Thoracic aorta (tissue), 2 donors: Measurements from ENCODE around the gene SRGAP1. TPM values are rescaled to one million over a fixed set of nuclear protein-coding genes. Genes with fewer than 3 reads are reported as not detected.
"Not testable (repeated sequence)": the region's sequence is repeated elsewhere in the genome, so short reads cannot be mapped to it uniquely, and the experiment has no call there.

ENCODE experiments used
- ATAC-seq: fragments of 150-250 bp; one replicate; pipeline ENCODE4 v1.8.0; 2017; ENCODE audit warnings: low read depth; ENCODE audit not compliant: insufficient number of reproducible peaks, low FRiP score
- DNase-seq: peaks from one replicate; pipeline ENCODE4 v3.0.0-alpha.2; 2020; ENCODE audit warnings: low spot score
- H3K27ac ChIP-seq, 2 donors: fragments of 200-600 bp; sonication (generic); 1 replicate in 1 of 2; 2 replicates in 1 of 2; pipeline ENCODE4 v1.5.1; 2016; ENCODE audit warnings: mild to moderate bottlenecking in 2 of 2, moderate library complexity in 2 of 2
- H3K27me3 ChIP-seq: fragments of 200-600 bp; sonication (generic); replicated peaks from 2 replicates; pipeline ENCODE4 v1.6.0; 2016; ENCODE audit warnings: mild to moderate bottlenecking; ENCODE audit not compliant: insufficient read depth
- H3K36me3 ChIP-seq: fragments of 200-600 bp; sonication (generic); one replicate; pipeline ENCODE4 v1.5.1; 2016
- H3K4me1 ChIP-seq, 2 donors: fragments of 200-600 bp; sonication (generic); 1 replicate in 1 of 2; 2 replicates in 1 of 2; pipeline versions ENCODE4 v1.5.1 to v1.6.0; 2016; ENCODE audit warnings: low read depth in 2 of 2, mild to moderate bottlenecking in 1 of 2; ENCODE audit not compliant: control insufficient read depth in 1 of 2
- H3K4me3 ChIP-seq: fragments of 200-600 bp; sonication (generic); 2 replicates; pipeline ENCODE4 v1.5.1; 2016; ENCODE audit warnings: mild to moderate bottlenecking
- H3K9me3 ChIP-seq: fragments of 200-600 bp; sonication (generic); 2 replicates; pipeline ENCODE4 v1.5.1; 2016
- CTCF ChIP-seq: fragments of 200-600 bp; sonication (generic); IDR thresholded peaks from one replicate; pipeline ENCODE4 v1.5.1; 2019; ENCODE audit warnings: antibody characterized with exemption
- total RNA-seq, 2 donors: library from RNA; depleted of rRNA; stranded (reverse); fragments of >200 nt; gene quantifications; one replicate each; pipeline versions ENCODE4 v1.1.0 to v1.2.3, GENCODE V29; 2016

Gene SRGAP1
- total RNA-seq, 2 donors from 2014 or later = 7.9 to 24.1 TPM

DNA sequence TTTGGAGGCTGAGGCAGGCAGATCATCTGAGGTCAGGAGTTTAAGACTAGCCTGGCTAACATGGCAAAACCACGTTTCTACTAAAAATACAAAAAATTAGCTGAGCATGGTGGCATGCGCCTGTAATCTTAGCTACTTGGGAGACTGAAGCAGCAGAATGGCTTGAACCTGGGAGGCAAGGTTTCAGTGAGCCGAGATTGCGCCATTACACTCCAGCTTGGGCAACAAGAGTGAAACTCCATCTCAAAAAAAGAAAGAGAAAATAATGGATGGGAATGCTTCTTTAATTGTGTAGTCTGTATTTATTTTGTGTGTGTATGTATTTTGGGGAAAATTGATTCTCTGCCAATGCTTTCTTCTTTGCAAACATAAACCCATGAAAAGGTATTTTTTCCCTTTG lies 32.5 kb downstream of the SRGAP1 start:
- DNase-seq (no peak), ATAC-seq (no peak)
- H3K4me1 ChIP-seq = no peaks in the 10 kb centered on the region
- H3K27me3 ChIP-seq = no peaks in the 10 kb centered on the region
- H3K4me3 ChIP-seq = no peak overlapping the region
- no peak for TF ChIP-seq CTCF
- H3K9me3 ChIP-seq = no peaks in the 10 kb centered on the region
- H3K36me3 ChIP-seq = no peaks in the 10 kb centered on the region
- no peak overlapping the region for H3K27ac ChIP-seq

GRCh38 chr12:63877693-63878092 lies 33.2 kb downstream of the SRGAP1 start:
- Histone ChIP-seq H3K9me3 (no peaks in the 10 kb centered on the region), H3K27me3 (no peaks in the 10 kb centered on the region), H3K4me3 (no peak overlapping the region), H3K27ac (no peak overlapping the region), H3K36me3 (no peaks in the 10 kb centered on the region), H3K4me1 (no peaks in the 10 kb centered on the region)
- ATAC-seq = no peak
- TF ChIP-seq CTCF = no peak
- DNase-seq = no peak

GRCh38 chr12:63880235-63880634 lies 35.7 kb downstream of the SRGAP1 start:
- H3K9me3 ChIP-seq, H3K4me1 ChIP-seq, H3K36me3 ChIP-seq, DNase-seq, H3K27me3 ChIP-seq, H3K27ac ChIP-seq, H3K4me3 ChIP-seq, ATAC-seq: not testable (repeated sequence)

GRCh38 chr12:63880742-63881263 lies 36.3 kb downstream of the SRGAP1 start:
- ATAC-seq (no peak), DNase-seq (no peak)
- H3K9me3 ChIP-seq = no peaks in the 10 kb centered on the region

GRCh38 chr12:63882844-63883243 lies 38.3 kb downstream of the SRGAP1 start:
- DNase-seq (no peak), ATAC-seq (no peak)
- H3K27ac ChIP-seq = no peak overlapping the region
- no peaks in the 10 kb centered on the region for H3K9me3 ChIP-seq
- no peak for TF ChIP-seq CTCF
- no peak overlapping the region for H3K4me3 ChIP-seq
- no peaks in the 10 kb centered on the region for H3K27me3 ChIP-seq
- no peaks in the 10 kb centered on the region for H3K36me3 ChIP-seq
- no peaks in the 10 kb centered on the region for H3K4me1 ChIP-seq

More at GRCh38 chr12:63880742-63881263, 36.3 kb downstream of the SRGAP1 start:
- Histone ChIP-seq H3K4me3 (no peak overlapping the region), H3K4me1 (no peaks in the 10 kb centered on the region), H3K36me3 (no peaks in the 10 kb centered on the region), H3K27me3 (no peaks in the 10 kb centered on the region), H3K27ac (no peak overlapping the region)
- TF ChIP-seq CTCF = no peak

DNA sequence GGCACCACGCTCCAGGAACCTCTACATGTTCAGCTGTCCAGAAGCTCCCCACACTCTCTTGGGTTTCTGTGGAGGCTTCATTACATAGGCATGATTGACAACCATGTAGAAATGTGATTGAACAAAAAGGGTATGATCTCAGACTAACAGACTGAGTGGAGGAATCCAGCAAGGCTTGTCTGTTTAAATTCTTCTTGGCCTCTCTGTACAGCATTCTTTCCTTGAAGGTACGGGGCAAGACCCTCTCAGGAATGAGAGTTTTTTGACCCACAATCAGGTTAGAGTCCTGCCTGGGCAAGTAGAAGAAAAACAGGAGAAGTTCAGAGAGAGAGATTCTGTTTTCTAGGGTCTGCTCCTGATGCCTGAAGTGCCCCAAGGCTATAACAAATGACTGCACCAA lies 40.9 kb downstream of the SRGAP1 start:
- no peaks in the 10 kb centered on the region for H3K27me3 ChIP-seq

More for the DNA sequence above, 40.9 kb downstream of the SRGAP1 start:
- Histone ChIP-seq H3K36me3 (no peaks in the 10 kb centered on the region), H3K4me1 (no peaks in the 10 kb centered on the region), H3K4me3 (no peak overlapping the region), H3K27ac (no peak overlapping the region), H3K9me3 (no peaks in the 10 kb centered on the region)
- ATAC-seq (no peak), DNase-seq (no peak)
- TF ChIP-seq CTCF = no peak
